A549 (cell line): ENCODE results near the gene KRT32.
"Not testable (repeated sequence)": the region's sequence is repeated elsewhere in the genome, so short reads cannot be mapped to it uniquely, and the experiment has no call there.

ENCODE experiments used
- BHLHE40 ChIP-seq: IDR thresholded peaks from 2 replicates; pipeline ENCODE4 v1.6.1; 2012; ENCODE audit warnings: low read depth, low read length, inconsistent platforms
- CHD2 ChIP-seq: fragments of 150-350 bp; IDR thresholded peaks from 2 replicates; pipeline ENCODE4 v1.6.1; 2014; ENCODE audit warnings: low read length; ENCODE audit not compliant: partially characterized antibody
- CHD4 ChIP-seq: fragments of 200-600 bp; sonication (generic); IDR thresholded peaks from 2 replicates; pipeline ENCODE4 v1.6.1; 2016; ENCODE audit warnings: antibody characterized with exemption, mild to moderate bottlenecking, borderline replicate concordance
- CTCF ChIP-seq: fragments of >200 bp; sonication (Bioruptor Twin); formaldehyde crosslinking; IDR thresholded peaks from 3 replicates; pipeline ENCODE4 v1.5.1; 2016
- E2F6 ChIP-seq: IDR thresholded peaks from 2 replicates; pipeline ENCODE4 v1.6.1; 2012; ENCODE audit warnings: low read depth, borderline replicate concordance
- ELK1 ChIP-seq: fragments of 150-350 bp; IDR thresholded peaks from 2 replicates; pipeline ENCODE4 v1.6.1; 2014; ENCODE audit warnings: low read depth, mild to moderate bottlenecking, low read length
- HMGXB4 ChIP-seq: fragments of 250-450 bp; sonication (Bioruptor Pico); IDR thresholded peaks from 2 replicates; pipeline ENCODE4 v1.5.0; 2021; ENCODE audit warnings: mild to moderate bottlenecking, moderate library complexity, borderline replicate concordance
- KDM1A ChIP-seq: fragments of 200-600 bp; sonication (generic); IDR thresholded peaks from 2 replicates; pipeline ENCODE4 v1.6.1; 2016; ENCODE audit warnings: low read depth, mild to moderate bottlenecking
- PBX3 ChIP-seq: IDR thresholded peaks from 2 replicates; pipeline ENCODE4 v1.6.1; 2012
- POLR2A ChIP-seq: IDR thresholded peaks from 2 replicates; pipeline ENCODE4 v1.6.1; 2012; ENCODE audit warnings: mild to moderate bottlenecking, low read length
- RCOR1 ChIP-seq: fragments of 150-350 bp; IDR thresholded peaks from 2 replicates; pipeline ENCODE4 v1.6.1; 2014; ENCODE audit warnings: antibody characterized with exemption, low read length, low read depth
- REST ChIP-seq: fragments of 200-600 bp; sonication (generic); IDR thresholded peaks from 2 replicates; pipeline ENCODE4 v1.6.1; 2016; ENCODE audit warnings: antibody characterized with exemption, mild to moderate bottlenecking, moderate library complexity
- RFX5 ChIP-seq: fragments of 450-650 bp; IDR thresholded peaks from 2 replicates; pipeline ENCODE4 v1.7.1; 2014; ENCODE audit warnings: antibody characterized with exemption, mild to moderate bottlenecking, moderate library complexity
- SREBF2 ChIP-seq: fragments of 450-650 bp; IDR thresholded peaks from 2 replicates; pipeline ENCODE4 v1.6.1; 2014; ENCODE audit warnings: mild to moderate bottlenecking, moderate library complexity

- not testable (repeated sequence) for TF ChIP-seq RFX5, CHD4, E2F6, REST, CTCF, PBX3, POLR2A, ELK1, RCOR1, CHD2, HMGXB4, KDM1A, SREBF2, BHLHE40
Observed at GRCh38 chr17:41430376-41430775, 36.8 kb downstream of the KRT32 start.
